ENCODE measurements around the gene DUS1L. TPM values are rescaled to one million over a fixed set of nuclear protein-coding genes. Genes with fewer than 3 reads are reported as not detected.

Gene DUS1L
- total and polyA plus RNA-seq, 8 donors, result 63.2 to 286 (median 116) TPM

GRCh38 chr17:82087961-82088837, 22.6 kb upstream of the DUS1L start:
- H3K27me3 ChIP-seq, result no peaks in the 10 kb centered on the region
- intact Hi-C loops (cut with DNase I; ENCODE audit: low total_unique reads), result no loop called here
- TF ChIP-seq POLR2A (IDR thresholded peaks at IDR 0.05), result no peak
- no peak for TF ChIP-seq POLR2AphosphoS5 (IDR thresholded peaks at IDR 0.05)
- no peak for TF ChIP-seq CTCF (IDR thresholded peaks at IDR 0.05)
- no peak for TF ChIP-seq EP300 (IDR thresholded peaks at IDR 0.05)
- peaks cover 100% of the 10 kb centered on the region in 4 donors for H3K36me3 ChIP-seq
- H3K27ac ChIP-seq, result no peak overlapping the region
- H3K9me3 ChIP-seq, result no peaks in the 10 kb centered on the region
- DNase-seq, result no peak
- no peaks in the 10 kb centered on the region for H3K4me1 ChIP-seq
- WGBS, 5 donors, result 92 to 96% (median 94%) methylated on average over 37 to 48 of the region's 48 CpGs
- H3K4me3 ChIP-seq, result no peak overlapping the region

GRCh38 chr17:82086941-82087906, 21.6 kb upstream of the DUS1L start:
- Histone ChIP-seq H3K4me1 (no peaks in the 10 kb centered on the region), H3K27me3 (no peaks in the 10 kb centered on the region), H3K27ac (no peak overlapping the region), H3K4me3 (no peak overlapping the region), H3K9me3 (no peaks in the 10 kb centered on the region), H3K36me3 (peaks cover 100% of the 10 kb centered on the region in 4 donors)
- intact Hi-C loops (cut with DNase I; ENCODE audit: low total_unique reads), result no loop called here
- WGBS, 5 donors, result 84 to 88% (median 87%) methylated on average over 23 to 39 of the region's 39 CpGs
- DNase-seq, result no peak
- TF ChIP-seq POLR2A (IDR thresholded peaks at IDR 0.05) (no peak), EP300 (IDR thresholded peaks at IDR 0.05) (no peak), POLR2AphosphoS5 (IDR thresholded peaks at IDR 0.05) (no peak), CTCF (IDR thresholded peaks at IDR 0.05) (no peak)

- peaks cover 100% of the 10 kb centered on the region in 4 donors for H3K36me3 ChIP-seq
- H3K9me3 ChIP-seq, result no peaks in the 10 kb centered on the region
- DNase-seq, result no peak
- no peaks in the 10 kb centered on the region for H3K27me3 ChIP-seq
- H3K4me3 ChIP-seq, result no peak overlapping the region
- no peaks in the 10 kb centered on the region for H3K4me1 ChIP-seq
- no peak for TF ChIP-seq POLR2A (IDR thresholded peaks at IDR 0.05)
- no peak for TF ChIP-seq EP300 (IDR thresholded peaks at IDR 0.05)
- no peak for TF ChIP-seq POLR2AphosphoS5 (IDR thresholded peaks at IDR 0.05)
- TF ChIP-seq CTCF (IDR thresholded peaks at IDR 0.05), result no peak
- intact Hi-C loops (cut with DNase I; ENCODE audit: low total_unique reads), result no loop called here
- WGBS, 5 donors, result 88 to 95% (median 91%) methylated on average over 4 to 25 of the region's 25 CpGs
- no peak overlapping the region for H3K27ac ChIP-seq
These were observed 20.5 kb upstream of the DUS1L start for GRCh38 chr17:82085931-82086764.

Data from stomach (tissue), 9 donors.